Cardiac muscle cell (in vitro differentiated cells and primary cell): Measurements from ENCODE around the gene LMO3. TPM values are rescaled to one million over a fixed set of nuclear protein-coding genes. Genes with fewer than 3 reads are reported as not detected.

Experiments used
- DNase-seq, 2 donors: peaks; one replicate each; pipeline versions ENCODE4 v3.0.0 to v3.0.0-alpha.2; 2010 to 2017; ENCODE audit warnings: low read depth in 1 of 2, low spot score in 1 of 2
- H3K27ac ChIP-seq: fragments of 200-600 bp; sonication (generic); 2 replicates; pipeline ENCODE4 v1.5.1; 2016
- H3K27me3 ChIP-seq: fragments of 200-600 bp; sonication (generic); 2 replicates; pipeline ENCODE4 v1.6.0; 2016; ENCODE audit warnings: control low read depth
- H3K36me3 ChIP-seq: fragments of 200-600 bp; sonication (generic); 2 replicates; pipeline ENCODE4 v1.5.1; 2016; ENCODE audit warnings: control low read depth
- H3K4me1 ChIP-seq: fragments of 200-600 bp; sonication (generic); 2 replicates; pipeline ENCODE4 v1.8.1; 2017; ENCODE audit warnings: low read depth, mild to moderate bottlenecking, mixed run types
- H3K4me3 ChIP-seq: fragments of 200-600 bp; sonication (generic); 2 replicates; pipeline ENCODE4 v1.5.1; 2016; ENCODE audit warnings: mild to moderate bottlenecking
- H3K9me3 ChIP-seq: fragments of 200-600 bp; sonication (generic); 2 replicates; pipeline ENCODE4 v1.5.1; 2017; ENCODE audit warnings: low read depth, mild to moderate bottlenecking, control low read depth
- CTCF ChIP-seq: IDR thresholded peaks from 2 replicates; pipeline ENCODE4 v1.5.1; 2012; ENCODE audit warnings: low read depth, mild to moderate bottlenecking, low read length
- polyA plus RNA-seq: library from polyadenylated mRNA; unstranded; fragments of >200 nt; fragmentation: Nextera tagmentation; extraction: Ambion mirVana; gene quantifications from 2 replicates; pipeline ENCODE4 v1.2.1, GENCODE V29; 2016
- total RNA-seq: library from RNA; depleted of rRNA; stranded (reverse); fragments of >200 nt; gene quantifications from 2 replicates; pipeline ENCODE4 v1.2.3, GENCODE V29; 2016

LMO3 gene
- total and polyA plus RNA-seq, 2 experiments from 2014 or later = 12.2 to 29.3 TPM

GRCh38 chr12:16587514-16587913 lies 18.4 kb downstream of the LMO3 start:
- no peak for TF ChIP-seq CTCF
- H3K27me3 ChIP-seq = no peaks in the 10 kb centered on the region
- H3K27ac ChIP-seq = no peak overlapping the region
- no peaks in the 10 kb centered on the region for H3K9me3 ChIP-seq
- H3K4me1 ChIP-seq = peaks cover 7% of the 10 kb centered on the region
- H3K4me3 ChIP-seq = no peak overlapping the region
- DNase-seq = no peak
- no peaks in the 10 kb centered on the region for H3K36me3 ChIP-seq

GRCh38 chr12:16587110-16587453 lies 18.9 kb downstream of the LMO3 start:
- H3K9me3 ChIP-seq = no peaks in the 10 kb centered on the region
- H3K36me3 ChIP-seq = no peaks in the 10 kb centered on the region
- peaks cover 7% of the 10 kb centered on the region for H3K4me1 ChIP-seq
- H3K27me3 ChIP-seq = no peaks in the 10 kb centered on the region
- no peak overlapping the region for H3K27ac ChIP-seq
- TF ChIP-seq CTCF = no peak
- no peak for DNase-seq
- no peak overlapping the region for H3K4me3 ChIP-seq

- peaks cover 7% of the 10 kb centered on the region for H3K4me1 ChIP-seq
- H3K27ac ChIP-seq = no peak overlapping the region
- no peak for TF ChIP-seq CTCF
- no peak overlapping the region for H3K4me3 ChIP-seq
- DNase-seq = peak in 1 of 2 donors; percentile 94
- H3K27me3 ChIP-seq = no peaks in the 10 kb centered on the region
- H3K9me3 ChIP-seq = no peaks in the 10 kb centered on the region
- H3K36me3 ChIP-seq = no peaks in the 10 kb centered on the region
Observed at GRCh38 chr12:16586350-16587109, 19.4 kb downstream of the LMO3 start.

GRCh38 chr12:16585781-16586180 lies 20.2 kb downstream of the LMO3 start:
- no peak for DNase-seq
- Histone ChIP-seq H3K36me3 (no peaks in the 10 kb centered on the region), H3K27me3 (no peaks in the 10 kb centered on the region), H3K9me3 (no peaks in the 10 kb centered on the region), H3K4me3 (no peak overlapping the region), H3K4me1 (peaks cover 7% of the 10 kb centered on the region), H3K27ac (no peak overlapping the region)
- TF ChIP-seq CTCF = no peak

GRCh38 chr12:16583969-16584745 lies 21.8 kb downstream of the LMO3 start:
- Histone ChIP-seq H3K4me1 (peaks cover 7% of the 10 kb centered on the region), H3K27ac (no peak overlapping the region), H3K27me3 (no peaks in the 10 kb centered on the region), H3K9me3 (no peaks in the 10 kb centered on the region), H3K36me3 (no peaks in the 10 kb centered on the region), H3K4me3 (no peak overlapping the region)
- peak in 1 of 2 donors; percentile 37 for DNase-seq
- TF ChIP-seq CTCF = no peak
